HUES6 (cell line): ENCODE results near the gene MZT1.
A peak's percentile ranks its signal among the peaks of the same experiment; 100 is the strongest.

ENCODE experiments used
- H3K27ac ChIP-seq: 2 replicates; pipeline ENCODE4 v1.7.0; 2013; ENCODE audit warnings: low read depth, mild to moderate bottlenecking, low read length, inconsistent platforms
- H3K27me3 ChIP-seq: 2 replicates; pipeline ENCODE4 v1.6.1; 2013; ENCODE audit warnings: low read length; ENCODE audit not compliant: control insufficient read depth, insufficient read depth
- H3K36me3 ChIP-seq: 2 replicates; pipeline ENCODE4 v1.6.1; 2013; ENCODE audit warnings: low read length; ENCODE audit not compliant: control insufficient read depth, insufficient read depth
- H3K4me1 ChIP-seq: 2 replicates; pipeline ENCODE4 v1.6.1; 2013; ENCODE audit warnings: low read length; ENCODE audit not compliant: control insufficient read depth, insufficient read depth
- H3K4me3 ChIP-seq: 2 replicates; pipeline ENCODE4 v1.5.1; 2013; ENCODE audit warnings: low read depth, low read length
- H3K9ac ChIP-seq: one replicate; pipeline ENCODE4 v1.6.1; 2013; ENCODE audit warnings: mild to moderate bottlenecking, low read length
- H3K9me3 ChIP-seq: 2 replicates; pipeline ENCODE4 v1.6.1; 2013; ENCODE audit warnings: low read depth, low read length; ENCODE audit not compliant: control insufficient read depth, insufficient read depth

Gene MZT1, protein sequence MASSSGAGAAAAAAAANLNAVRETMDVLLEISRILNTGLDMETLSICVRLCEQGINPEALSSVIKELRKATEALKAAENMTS

DNA sequence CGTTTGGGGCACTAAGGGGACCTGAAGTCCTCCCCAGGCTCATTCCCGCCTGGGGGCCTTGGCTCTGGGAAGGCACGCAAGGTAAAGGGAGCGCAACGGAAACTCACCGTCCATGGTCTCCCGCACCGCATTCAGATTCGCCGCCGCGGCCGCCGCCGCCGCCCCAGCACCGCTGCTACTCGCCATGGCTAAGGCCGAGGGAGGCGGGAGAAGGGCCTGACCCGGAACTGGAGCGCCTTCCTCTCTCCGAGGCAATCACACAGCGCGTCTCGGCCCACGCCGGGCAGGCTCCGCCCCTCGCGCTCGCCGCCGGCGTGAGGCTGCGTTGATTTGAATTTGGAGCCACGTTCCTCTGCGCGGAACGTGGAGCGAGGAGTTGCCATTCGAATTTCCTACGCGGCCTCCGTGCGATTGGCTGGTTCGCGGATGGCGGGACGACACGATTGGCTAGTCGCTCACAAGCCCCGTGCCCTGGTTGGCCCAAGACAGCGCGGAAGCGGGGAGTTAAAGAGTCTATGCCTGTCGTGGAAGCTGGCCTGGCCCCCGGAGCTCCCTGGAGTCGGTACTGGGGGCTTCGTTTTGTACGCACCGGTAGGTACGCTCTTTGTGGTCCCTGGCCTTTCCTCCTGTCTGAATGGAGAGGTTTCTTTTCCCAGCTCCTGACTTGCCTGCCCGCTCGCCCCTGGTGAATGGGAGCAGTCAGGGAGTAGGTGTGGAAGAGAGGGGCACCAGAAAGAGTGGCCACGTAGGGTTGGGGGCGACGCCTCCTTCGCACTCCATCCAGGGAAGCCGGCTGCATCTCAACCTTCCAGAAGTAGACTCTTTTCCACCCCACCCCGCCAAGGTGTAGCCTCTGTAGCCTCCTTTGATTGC is at the start of gene MZT1, which contains the start of gene BORA:
TSS of gene MZT1 (minus strand) at position 213 of the 873 bp plus-strand sequence. CDS start at position 186, 27 bp downstream.
TSS of gene BORA (plus strand) at position 507 of the 873 bp plus-strand sequence. CDS start 1,018 bp downstream, outside the sequence.
- Histone ChIP-seq H3K36me3 (peaks cover 30% of the 10 kb centered on the region), H3K27ac (peak within 1 kb of the TSS; percentile 63; the same call in 1 of the 2 replicates), H3K9me3 (no peaks in the 10 kb centered on the region), H3K9ac (peak within 1 kb of the TSS; percentile 90), H3K27me3 (no peaks in the 10 kb centered on the region), H3K4me3 (peak within 1 kb of the TSS; percentile 90), H3K4me1 (peaks cover 3% of the 10 kb centered on the region; the same call in 1 of the 2 replicates)

DNA sequence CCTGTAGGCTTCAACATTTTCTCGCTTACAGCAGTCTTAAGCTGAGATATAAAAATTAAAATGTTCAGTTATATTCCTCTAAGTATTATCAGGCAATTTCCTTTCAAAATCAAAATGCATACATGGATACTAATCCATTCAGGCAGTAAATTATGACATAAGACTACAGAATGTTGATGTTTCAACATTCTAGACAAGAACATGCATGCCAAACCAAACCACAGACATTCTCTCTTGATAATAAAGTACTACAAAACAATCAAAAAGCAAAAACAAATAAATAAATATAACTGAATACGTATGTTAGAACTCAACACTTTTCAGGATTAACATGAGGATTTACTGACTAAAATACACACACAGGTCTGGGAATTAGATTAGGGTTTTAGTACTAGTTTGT is 46.6 kb upstream of the MZT1 start:
- H3K9ac ChIP-seq = no peak overlapping the region
- H3K9me3 ChIP-seq = no peaks in the 10 kb centered on the region
- H3K27ac ChIP-seq = no peak overlapping the region
- H3K27me3 ChIP-seq = no peaks in the 10 kb centered on the region
- no peak overlapping the region for H3K4me3 ChIP-seq
- no peaks in the 10 kb centered on the region for H3K4me1 ChIP-seq
- peaks cover 96% of the 10 kb centered on the region for H3K36me3 ChIP-seq

DNA sequence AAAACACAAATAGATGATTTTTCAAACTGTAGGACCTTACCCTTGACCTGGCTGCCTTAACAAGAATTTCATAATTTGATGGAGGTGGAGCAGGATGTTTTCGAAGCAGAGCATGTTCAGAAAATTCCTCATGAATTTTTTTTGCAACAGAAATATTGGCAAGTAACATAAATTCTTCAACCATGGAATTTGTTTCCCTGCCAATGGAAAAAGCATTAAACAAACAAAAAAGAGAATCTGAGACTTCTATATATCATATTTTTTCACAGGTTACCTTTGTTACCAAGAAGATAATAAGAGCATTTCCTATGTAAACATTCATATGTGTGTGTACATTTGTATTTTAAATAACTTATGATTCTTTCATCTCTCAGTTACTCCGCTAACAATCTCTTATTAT is 36.0 kb upstream of the MZT1 start:
- H3K36me3 ChIP-seq = peaks cover 100% of the 10 kb centered on the region

DNA sequence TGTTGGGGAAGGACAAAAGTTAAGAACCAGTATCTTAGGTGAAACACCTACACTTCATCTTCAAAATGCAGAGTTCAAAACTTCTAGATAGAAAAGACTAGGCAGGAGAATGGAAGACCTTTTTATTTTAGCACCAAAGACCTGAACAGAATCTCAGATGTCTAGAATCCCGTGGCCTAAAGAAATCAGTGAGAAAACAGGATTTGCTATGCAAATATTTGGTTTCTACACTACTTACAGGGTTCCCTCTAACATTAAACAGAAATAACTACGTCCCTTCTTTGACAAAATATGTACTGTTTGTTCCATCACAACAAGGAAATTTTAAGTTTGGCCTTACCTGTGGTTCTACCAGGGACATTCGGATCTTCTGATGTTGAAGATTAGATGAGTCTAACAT is 32.8 kb upstream of the MZT1 start:
- peaks cover 92% of the 10 kb centered on the region for H3K36me3 ChIP-seq
- no peaks in the 10 kb centered on the region for H3K4me1 ChIP-seq
- no peaks in the 10 kb centered on the region for H3K9me3 ChIP-seq
- H3K27ac ChIP-seq = no peak overlapping the region
- H3K4me3 ChIP-seq = no peak overlapping the region
- H3K27me3 ChIP-seq = no peaks in the 10 kb centered on the region
- no peak overlapping the region for H3K9ac ChIP-seq

More for the DNA sequence above, 36.0 kb upstream of the MZT1 start:
- no peak overlapping the region for H3K27ac ChIP-seq
- no peaks in the 10 kb centered on the region for H3K4me1 ChIP-seq
- H3K4me3 ChIP-seq = no peak overlapping the region
- no peak overlapping the region for H3K9ac ChIP-seq
- H3K9me3 ChIP-seq = no peaks in the 10 kb centered on the region
- H3K27me3 ChIP-seq = no peaks in the 10 kb centered on the region

DNA sequence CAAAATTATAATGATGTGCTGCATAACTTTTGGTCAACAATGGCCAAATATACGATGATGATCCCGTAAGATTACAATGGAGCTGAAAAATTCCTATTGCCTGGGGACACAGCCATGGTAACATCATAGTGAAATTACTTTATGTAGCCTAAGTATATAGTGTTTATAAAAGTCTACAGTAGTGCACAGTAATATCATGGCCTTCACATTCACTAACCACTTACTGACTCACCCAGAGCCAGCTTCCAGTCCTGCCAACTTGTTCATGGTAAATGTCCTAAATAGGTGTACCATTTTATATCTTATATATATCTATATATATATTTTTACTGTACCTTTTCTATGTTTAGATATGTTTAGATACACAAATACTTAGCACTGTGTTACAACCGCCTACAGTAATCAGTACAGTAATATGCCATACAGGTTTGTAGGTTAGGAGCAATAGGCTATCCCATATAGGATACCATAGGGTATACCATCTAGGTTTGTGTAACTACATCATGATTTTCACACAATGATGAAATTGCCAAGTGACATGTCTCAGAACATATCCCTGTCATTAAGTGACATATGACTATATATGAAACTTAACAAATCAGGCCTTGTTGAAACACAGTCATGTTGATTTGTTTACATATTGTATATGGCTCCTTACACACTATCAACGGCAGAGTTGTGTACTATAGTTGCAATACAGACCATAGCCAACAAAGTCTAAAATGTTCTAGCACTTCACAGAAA is 30.5 kb upstream of the MZT1 start:
- no peak overlapping the region for H3K4me3 ChIP-seq
- H3K36me3 ChIP-seq = peaks cover 92% of the 10 kb centered on the region

DNA sequence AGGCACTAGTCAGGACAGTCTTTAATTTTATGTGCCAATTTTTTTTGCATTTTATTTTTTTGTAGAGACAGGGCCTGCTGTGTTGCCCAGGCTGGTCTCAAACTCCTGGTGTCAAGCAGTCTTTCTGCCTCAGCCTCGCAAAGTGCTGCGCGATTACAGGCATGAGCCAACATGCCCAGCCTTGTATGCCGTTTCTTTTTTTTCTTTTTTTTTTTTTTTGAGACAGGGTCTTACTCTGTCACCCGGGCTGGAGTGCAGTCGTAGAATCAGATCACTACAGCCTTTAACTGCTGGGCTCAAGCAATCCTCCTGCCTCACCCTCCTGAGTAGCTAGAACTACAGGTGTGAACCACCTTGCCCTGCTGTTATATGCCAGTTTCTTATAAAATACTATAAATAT is 26.7 kb upstream of the MZT1 start:
- peaks cover 88% of the 10 kb centered on the region for H3K36me3 ChIP-seq
- no peak overlapping the region for H3K9ac ChIP-seq
- no peaks in the 10 kb centered on the region for H3K27me3 ChIP-seq
- no peaks in the 10 kb centered on the region for H3K4me1 ChIP-seq
- no peaks in the 10 kb centered on the region for H3K9me3 ChIP-seq
- H3K27ac ChIP-seq = peak overlapping the region; percentile 37; the same call in 1 of the 2 replicates
- no peak overlapping the region for H3K4me3 ChIP-seq

More for the DNA sequence above, 30.5 kb upstream of the MZT1 start:
- no peaks in the 10 kb centered on the region for H3K9me3 ChIP-seq
- H3K27me3 ChIP-seq = no peaks in the 10 kb centered on the region
- no peak overlapping the region for H3K27ac ChIP-seq
- H3K9ac ChIP-seq = no peak overlapping the region
- no peaks in the 10 kb centered on the region for H3K4me1 ChIP-seq

DNA sequence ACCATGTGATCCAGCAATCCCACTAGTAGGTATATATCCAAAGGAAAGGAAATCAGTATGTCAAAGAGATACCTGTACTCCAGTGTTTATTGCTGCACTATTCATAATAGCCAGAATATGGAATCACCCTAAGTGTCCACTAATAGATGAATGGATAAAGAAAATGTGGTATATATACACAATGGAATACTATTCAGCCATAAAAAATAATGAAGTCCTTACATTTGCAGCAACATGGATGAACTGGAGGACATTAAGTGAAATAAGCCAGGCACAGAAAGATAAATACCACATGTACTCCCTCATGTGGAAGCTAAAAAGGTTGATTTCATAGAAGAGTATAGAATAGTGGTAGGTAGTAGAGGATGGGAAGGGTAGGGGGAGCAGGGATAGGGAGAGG is 23.8 kb upstream of the MZT1 start:
- Histone ChIP-seq H3K27ac (no peak overlapping the region), H3K4me3 (no peak overlapping the region), H3K4me1 (no peaks in the 10 kb centered on the region), H3K9me3 (no peaks in the 10 kb centered on the region), H3K27me3 (no peaks in the 10 kb centered on the region), H3K36me3 (peaks cover 94% of the 10 kb centered on the region), H3K9ac (no peak overlapping the region)

DNA sequence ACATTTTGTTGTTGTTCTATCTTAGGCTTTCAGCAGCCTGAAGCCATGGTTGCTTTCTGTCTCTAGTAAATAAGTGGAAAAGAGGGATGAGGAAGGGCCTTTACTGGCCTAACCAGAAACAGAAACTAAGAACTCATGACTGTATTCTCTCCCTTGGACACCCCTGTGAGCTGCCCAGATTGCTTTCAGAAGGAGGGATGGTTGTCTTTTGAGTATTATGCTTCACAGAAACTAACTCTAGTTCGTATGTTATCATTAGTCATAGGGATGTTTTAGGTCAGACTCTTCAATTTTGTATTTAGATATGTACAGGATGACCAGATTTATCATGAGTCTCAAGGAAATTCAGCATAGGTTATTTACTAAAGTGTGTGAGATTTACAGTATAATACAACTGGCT is 17.8 kb upstream of the MZT1 start:
- H3K4me1 ChIP-seq = no peaks in the 10 kb centered on the region
- no peaks in the 10 kb centered on the region for H3K27me3 ChIP-seq
- H3K4me3 ChIP-seq = no peak overlapping the region
- H3K36me3 ChIP-seq = peaks cover 88% of the 10 kb centered on the region
- H3K9ac ChIP-seq = no peak overlapping the region
- no peak overlapping the region for H3K27ac ChIP-seq
- H3K9me3 ChIP-seq = no peaks in the 10 kb centered on the region

DNA sequence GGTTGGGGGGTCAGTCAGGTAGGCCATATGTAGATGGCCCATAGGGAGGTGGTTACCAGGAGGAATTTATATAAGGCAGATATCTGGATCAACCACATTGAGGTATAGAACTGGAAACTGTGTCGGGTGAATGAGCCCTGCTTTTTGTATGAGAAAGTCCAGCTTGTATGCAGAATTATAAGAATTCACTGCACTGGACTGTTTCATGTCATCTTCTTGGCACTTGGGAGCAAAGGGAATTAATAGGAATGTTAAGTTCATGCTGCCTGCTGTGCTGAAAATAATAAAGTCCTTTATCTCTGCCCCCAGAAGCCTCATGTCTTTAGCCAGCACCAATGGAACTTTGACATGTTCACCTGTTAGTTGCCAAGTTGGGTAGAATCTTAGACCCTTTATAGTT is 12.6 kb upstream of the MZT1 start:
- peaks cover 85% of the 10 kb centered on the region for H3K36me3 ChIP-seq
- H3K27me3 ChIP-seq = no peaks in the 10 kb centered on the region
- no peak overlapping the region for H3K9ac ChIP-seq
- H3K9me3 ChIP-seq = no peaks in the 10 kb centered on the region
- H3K27ac ChIP-seq = no peak overlapping the region
- H3K4me1 ChIP-seq = no peaks in the 10 kb centered on the region
- no peak overlapping the region for H3K4me3 ChIP-seq

DNA sequence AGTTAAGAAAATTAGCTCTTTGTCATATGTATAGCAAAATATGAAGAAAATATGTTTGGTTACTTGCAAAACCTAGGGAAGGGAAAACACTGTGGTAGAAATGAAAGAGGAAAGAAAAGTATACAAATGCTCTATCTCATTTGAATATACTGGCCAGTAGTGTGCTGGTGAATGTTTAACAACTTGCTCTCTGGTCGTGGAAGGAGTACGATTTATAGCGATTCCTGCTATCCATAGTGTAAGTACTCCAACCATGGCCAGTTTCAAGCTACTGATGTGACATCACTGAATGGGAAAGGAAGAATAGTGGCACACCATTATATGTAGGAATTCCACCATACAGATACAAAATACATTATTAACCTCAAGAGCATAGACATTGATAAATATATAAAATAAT is 9.6 kb upstream of the MZT1 start:
- Histone ChIP-seq H3K36me3 (peaks cover 79% of the 10 kb centered on the region), H3K9ac (no peak overlapping the region), H3K9me3 (no peaks in the 10 kb centered on the region), H3K4me3 (no peak overlapping the region), H3K4me1 (no peaks in the 10 kb centered on the region), H3K27ac (no peak overlapping the region), H3K27me3 (no peaks in the 10 kb centered on the region)

DNA sequence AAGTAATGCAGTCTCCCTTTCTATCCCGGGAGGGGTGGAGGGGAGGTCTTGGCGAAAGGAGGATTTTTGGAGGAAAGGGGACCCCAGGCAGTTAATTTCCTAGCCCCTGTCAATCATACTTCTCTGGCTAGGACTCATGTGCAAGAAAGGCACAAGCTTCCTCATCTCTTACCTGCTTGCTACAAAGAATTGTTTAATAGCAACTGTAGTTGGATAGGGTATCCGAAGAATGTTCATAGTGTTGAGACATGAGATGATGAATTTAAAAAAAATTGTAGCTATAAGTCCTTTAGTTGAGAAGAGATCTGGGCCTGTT is 819 bp upstream of the MZT1 start:
- H3K4me3 ChIP-seq = peak overlapping the region; percentile 90
- no peak overlapping the region for H3K27ac ChIP-seq
- peaks cover 35% of the 10 kb centered on the region for H3K36me3 ChIP-seq
- peak overlapping the region; percentile 90 for H3K9ac ChIP-seq
- H3K27me3 ChIP-seq = no peaks in the 10 kb centered on the region
- H3K4me1 ChIP-seq = peaks cover 3% of the 10 kb centered on the region; the same call in 1 of the 2 replicates
- no peaks in the 10 kb centered on the region for H3K9me3 ChIP-seq
